ENCODE measurements around the gene VAMP2.

VAMP2 gene

GRCh38 chr17:8155231-8155995 is 7.3 kb downstream of the VAMP2 start:
- DNase-seq (ENCODE audit: low read depth in 2 of 2) = no peak

- DNase-seq (ENCODE audit: low read depth in 2 of 2) = no peak
Measured at GRCh38 chr17:8154608-8155155, 8.1 kb downstream of the VAMP2 start.

GRCh38 chr17:8153957-8154607 is 8.7 kb downstream of the VAMP2 start:
- peak; percentile 74 to 84 for DNase-seq (ENCODE audit: low read depth in 2 of 2)

- peak in 1 of 2 donors; percentile 55 for DNase-seq (ENCODE audit: low read depth in 2 of 2)
Measured at GRCh38 chr17:8153525-8153956, 9.2 kb downstream of the VAMP2 start.

- DNase-seq (ENCODE audit: low read depth in 2 of 2) = no peak
Measured at GRCh38 chr17:8153031-8153451, 9.7 kb downstream of the VAMP2 start.

GRCh38 chr17:8152112-8152775 is 10.5 kb downstream of the VAMP2 start, which contains the start of gene PER1:
Gene PER1, minus strand, starts transcription at chr17:8152404. Its CDS starts 1,698 bp downstream, at chr17:8150706.
- peak; percentile 91 to 92 for DNase-seq (ENCODE audit: low read depth in 2 of 2)

GRCh38 chr17:8151641-8152111 is 11.1 kb downstream of the VAMP2 start:
- no peak for DNase-seq (ENCODE audit: low read depth in 2 of 2)

- peak; percentile 82 to 89 for DNase-seq (ENCODE audit: low read depth in 2 of 2)
Measured at GRCh38 chr17:8151120-8151640, 11.6 kb downstream of the VAMP2 start.

GRCh38 chr17:8150194-8151119 is 12.3 kb downstream of the VAMP2 start:
- DNase-seq (ENCODE audit: low read depth in 2 of 2) = no peak

- no peak for DNase-seq (ENCODE audit: low read depth in 2 of 2)
Measured at GRCh38 chr17:8149419-8150193, 13.1 kb downstream of the VAMP2 start.

GRCh38 chr17:8148560-8148959 is 14.2 kb downstream of the VAMP2 start:
- no peak for DNase-seq (ENCODE audit: low read depth in 2 of 2)

GRCh38 chr17:8147805-8148404 is 14.8 kb downstream of the VAMP2 start:
- no peak for DNase-seq (ENCODE audit: low read depth in 2 of 2)

- no peak for DNase-seq (ENCODE audit: low read depth in 2 of 2)
Measured at GRCh38 chr17:8147141-8147804, 15.5 kb downstream of the VAMP2 start.

GRCh38 chr17:8146381-8147140 is 16.2 kb downstream of the VAMP2 start:
- DNase-seq (ENCODE audit: low read depth in 2 of 2) = no peak

- no peak for DNase-seq (ENCODE audit: low read depth in 2 of 2)
Measured at GRCh38 chr17:8145811-8146210, 16.9 kb downstream of the VAMP2 start.

- DNase-seq (ENCODE audit: low read depth in 2 of 2) = no peak
Measured at GRCh38 chr17:8144401-8145231, 18.1 kb downstream of the VAMP2 start.
